ENCODE results near the gene COG5. TPM values are rescaled to one million over a fixed set of nuclear protein-coding genes. Genes with fewer than 3 reads are reported as not detected.

Gene COG5
- total and polyA plus RNA-seq, 10 of the 15 experiments (the other 5 are each of a cell fraction or from before 2014, with no cell fraction given): 5.5 to 27.9 (median 15.6) TPM

GRCh38 chr7:107439025-107439424, 124.7 kb downstream of the COG5 start:
- POLR2A ChIA-PET: no interaction called here
- intact Hi-C loops (cut with micrococcal nuclease; ENCODE audit: unreplicated experiment) (no loop called here), in situ Hi-C loops (cut with MboI) (no loop called here)
- CTCF ChIA-PET: no interaction called here
- RAD21 ChIA-PET (ENCODE audit: unreplicated experiment): no interaction called here
- H3K9me3 ChIP-seq (replicated peaks; ENCODE audit: control insufficient read depth, insufficient read depth, low read length): peaks cover 2% of the 10 kb centered on the region; the same call in 1 of the 3 replicates
- no peaks in the 10 kb centered on the region for H3K27me3 ChIP-seq (replicated peaks in 1 of 2; ENCODE audit: control insufficient read depth in 2 of 2, insufficient read depth in 2 of 2, low read length in 1 of 2)
- H2AFZ ChIP-seq (ENCODE audit: control insufficient read depth, low read depth, low read length): no peak overlapping the region
- no peak overlapping the region for H3K27ac ChIP-seq (ENCODE audit: control insufficient read depth, insufficient read depth)
- no peaks in the 10 kb centered on the region for H3K36me3 ChIP-seq (ENCODE audit: control insufficient read depth in 2 of 2, insufficient read depth in 2 of 2, low read length in 1 of 2)
- ATAC-seq (no peak), DNase-seq (ENCODE audit: low read depth, low spot score) (no peak), FAIRE-seq (no peak)
- SMC1A ChIA-PET (ENCODE audit: uncharacterized antibody, unreplicated experiment): no interaction called here
- no peaks in the 10 kb centered on the region for H4K20me1 ChIP-seq (ENCODE audit: control insufficient read depth, insufficient read depth)
- H3K4me2 ChIP-seq (ENCODE audit: control insufficient read depth, insufficient read depth): no peak overlapping the region
- H3K79me2 ChIP-seq (ENCODE audit: control insufficient read depth, insufficient read depth, low read length): no peaks in the 10 kb centered on the region
- H3K9ac ChIP-seq (ENCODE audit: control insufficient read depth, insufficient read depth, low read length): no peak overlapping the region
- WGBS (ENCODE audit: insufficient coverage, insufficient replicate concordance, low lambda C conversion rate, missing lambda C conversion rate): 96% methylated on average over 5 of the region's 5 CpGs
- no TSS peak for BruUV-seq (replicated peaks)
- H3K4me3 ChIP-seq: no peak overlapping the region
- H3K4me1 ChIP-seq (ENCODE audit: control insufficient read depth, insufficient read depth, low read length): no peaks in the 10 kb centered on the region
- TF ChIP-seq STAT3 (IDR thresholded peaks at IDR 0.05; ENCODE audit: low read depth, low read length): no peak
- TF ChIP-seq SP1 (IDR thresholded peaks at IDR 0.05; ENCODE audit: low read depth, low read length): no peak
- no peak for TF ChIP-seq MAX (IDR thresholded peaks at IDR 0.05; ENCODE audit: low read depth, low read length)
- TF ChIP-seq HCFC1 (IDR thresholded peaks at IDR 0.05; ENCODE audit: low read length): no peak
- TF ChIP-seq BRCA1 (IDR thresholded peaks at IDR 0.05; ENCODE audit: low read depth, low read length): no peak
- no peak for TF ChIP-seq TBL1XR1 (IDR thresholded peaks at IDR 0.05; ENCODE audit: low read depth, low read length)
- no peak for TF ChIP-seq MXI1 (IDR thresholded peaks at IDR 0.05; ENCODE audit: low read depth, low read length)
- no peak for TF ChIP-seq CREB1 (IDR thresholded peaks at IDR 0.05; ENCODE audit: low read depth)
- TF ChIP-seq RB1 (IDR thresholded peaks at IDR 0.05; ENCODE audit: borderline replicate concordance): no peak
- no peak for TF ChIP-seq BACH1 (IDR thresholded peaks at IDR 0.05; ENCODE audit: borderline replicate concordance)
- no peak for TF ChIP-seq ZNF207 (IDR thresholded peaks at IDR 0.05; ENCODE audit: borderline replicate concordance)
- TF ChIP-seq CUX1 (IDR thresholded peaks at IDR 0.05; ENCODE audit: insufficient replicate concordance, low read depth, low read length): no peak
- TF ChIP-seq ESRRA (IDR thresholded peaks at IDR 0.05; ENCODE audit: low read length): no peak
- TF ChIP-seq IRF4 (IDR thresholded peaks at IDR 0.05; ENCODE audit: low read depth, low read length): no peak
- TF ChIP-seq ATF7 (IDR thresholded peaks at IDR 0.05; ENCODE audit: low read depth): no peak
- no peak for TF ChIP-seq BCL3 (IDR thresholded peaks at IDR 0.05; ENCODE audit: borderline replicate concordance, insufficient read depth, low read depth, low read length, poor library complexity, severe bottlenecking)
